22Rv1 (cell line): Measurements from ENCODE around the gene ATG4B.

Source experiments
- ZFX ChIP-seq: fragments of 450-650 bp; IDR thresholded peaks from 2 replicates; pipeline ENCODE4 v1.6.1; 2017; ENCODE audit warnings: antibody characterized with exemption, borderline replicate concordance
- TF ChIP-seq, protein P1 (sequence below): fragments of 450-650 bp; IDR thresholded peaks from 2 replicates; pipeline ENCODE4 v1.5.1; 2017; ENCODE audit warnings: mild to moderate bottlenecking

DNA sequence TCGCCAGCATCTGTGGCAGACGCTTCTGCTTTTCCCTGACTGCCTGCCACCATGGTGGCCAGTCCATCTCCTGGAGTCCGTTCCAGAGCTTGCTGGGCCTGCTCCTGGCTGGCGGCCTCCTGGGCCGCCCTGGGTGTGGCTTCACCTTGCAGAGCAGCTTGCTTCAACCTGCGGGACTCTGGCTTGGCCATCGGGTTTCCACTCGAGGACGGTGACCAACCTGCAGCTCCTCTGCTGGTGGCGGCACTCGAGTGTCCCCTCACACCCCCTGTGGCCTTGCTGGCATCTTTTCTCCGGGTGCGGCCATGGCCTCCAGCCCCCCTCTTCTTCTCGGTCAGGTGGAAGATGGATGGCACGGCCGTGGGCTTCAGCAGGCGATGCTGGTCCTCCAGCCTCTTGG lies 3.9 kb upstream of the ATG4B start:
- TF ChIP-seq, protein P1, sequence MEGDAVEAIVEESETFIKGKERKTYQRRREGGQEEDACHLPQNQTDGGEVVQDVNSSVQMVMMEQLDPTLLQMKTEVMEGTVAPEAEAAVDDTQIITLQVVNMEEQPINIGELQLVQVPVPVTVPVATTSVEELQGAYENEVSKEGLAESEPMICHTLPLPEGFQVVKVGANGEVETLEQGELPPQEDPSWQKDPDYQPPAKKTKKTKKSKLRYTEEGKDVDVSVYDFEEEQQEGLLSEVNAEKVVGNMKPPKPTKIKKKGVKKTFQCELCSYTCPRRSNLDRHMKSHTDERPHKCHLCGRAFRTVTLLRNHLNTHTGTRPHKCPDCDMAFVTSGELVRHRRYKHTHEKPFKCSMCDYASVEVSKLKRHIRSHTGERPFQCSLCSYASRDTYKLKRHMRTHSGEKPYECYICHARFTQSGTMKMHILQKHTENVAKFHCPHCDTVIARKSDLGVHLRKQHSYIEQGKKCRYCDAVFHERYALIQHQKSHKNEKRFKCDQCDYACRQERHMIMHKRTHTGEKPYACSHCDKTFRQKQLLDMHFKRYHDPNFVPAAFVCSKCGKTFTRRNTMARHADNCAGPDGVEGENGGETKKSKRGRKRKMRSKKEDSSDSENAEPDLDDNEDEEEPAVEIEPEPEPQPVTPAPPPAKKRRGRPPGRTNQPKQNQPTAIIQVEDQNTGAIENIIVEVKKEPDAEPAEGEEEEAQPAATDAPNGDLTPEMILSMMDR, result no peak
- no peak for TF ChIP-seq ZFX
